Right atrium auricular region (tissue), 2 donors: ENCODE measurements around the gene DNAH9. TPM values are rescaled to one million over a fixed set of nuclear protein-coding genes. Genes with fewer than 3 reads are reported as not detected.

Source experiments
- DNase-seq: peaks from one replicate; pipeline ENCODE4 v3.0.0-alpha.2; 2019; ENCODE audit warnings: low spot score
- H3K27ac ChIP-seq, 2 donors: fragments of 200-600 bp; sonication (generic); 1 replicate in 1 of 2; 2 replicates in 1 of 2; pipeline ENCODE4 v1.5.1; 2016 to 2019
- H3K27me3 ChIP-seq, 2 donors: fragments of 200-600 bp; sonication (generic); one replicate each; pipeline versions ENCODE4 v1.5.1 to v1.6.0; 2017 to 2019
- H3K36me3 ChIP-seq: fragments of 200-600 bp; sonication (generic); one replicate; pipeline ENCODE4 v1.5.1; 2016
- H3K4me1 ChIP-seq, 2 donors: fragments of 200-600 bp; sonication (generic); one replicate each; pipeline versions ENCODE4 v1.5.1 to v1.6.0; 2017 to 2019
- H3K4me3 ChIP-seq, 2 donors: fragments of 200-600 bp; sonication (generic); 1 replicate in 1 of 2; 2 replicates in 1 of 2; pipeline ENCODE4 v1.5.1; 2017 to 2019; ENCODE audit warnings: mild to moderate bottlenecking in 1 of 2, moderate library complexity in 1 of 2
- H3K9me3 ChIP-seq, 2 donors: fragments of 200-600 bp; sonication (generic); one replicate each; pipeline ENCODE4 v1.5.1; 2019
- total RNA-seq, 2 donors: library from RNA; depleted of rRNA; stranded (reverse); fragments of >200 nt; gene quantifications; one replicate each; pipeline ENCODE4 v1.1.0, GENCODE V29; 2016
- TF ChIP-seq, protein P1 (sequence below), 2 donors: fragments of 200-600 bp; sonication (generic); IDR thresholded peaks; one replicate each; pipeline ENCODE4 v1.5.1; 2019; ENCODE audit warnings: antibody characterized with exemption in 2 of 2

DNAH9 gene
- total RNA-seq, 2 donors from 2014 or later, result 0.63 TPM; not detected in 1

DNA sequence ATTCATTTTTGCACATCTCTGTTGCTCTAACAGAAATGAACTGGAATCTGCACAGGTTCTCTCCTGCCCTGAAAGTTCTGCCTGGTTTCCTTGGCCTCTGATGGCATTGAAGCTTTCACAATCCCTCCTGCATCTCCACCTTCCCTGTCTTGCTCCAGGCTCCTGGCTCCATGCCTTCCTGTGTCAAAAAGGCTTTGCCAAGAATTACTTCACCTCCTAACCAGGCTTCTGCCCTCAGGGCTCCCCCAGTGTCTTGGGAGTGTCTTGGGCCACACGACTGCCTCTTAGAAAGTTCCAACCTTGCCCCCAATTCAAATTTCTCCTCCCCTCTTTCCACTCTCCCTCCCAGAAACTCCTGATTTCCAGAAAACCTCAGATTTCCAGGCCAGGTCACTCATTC lies 37.0 kb upstream of the DNAH9 start:
- Histone ChIP-seq H3K36me3 (no peaks in the 10 kb centered on the region), H3K4me1 (no peaks in the 10 kb centered on the region), H3K27ac (no peak overlapping the region), H3K27me3 (no peaks in the 10 kb centered on the region), H3K4me3 (no peak overlapping the region), H3K9me3 (no peaks in the 10 kb centered on the region)
- no peak for DNase-seq
- TF ChIP-seq, protein P1, sequence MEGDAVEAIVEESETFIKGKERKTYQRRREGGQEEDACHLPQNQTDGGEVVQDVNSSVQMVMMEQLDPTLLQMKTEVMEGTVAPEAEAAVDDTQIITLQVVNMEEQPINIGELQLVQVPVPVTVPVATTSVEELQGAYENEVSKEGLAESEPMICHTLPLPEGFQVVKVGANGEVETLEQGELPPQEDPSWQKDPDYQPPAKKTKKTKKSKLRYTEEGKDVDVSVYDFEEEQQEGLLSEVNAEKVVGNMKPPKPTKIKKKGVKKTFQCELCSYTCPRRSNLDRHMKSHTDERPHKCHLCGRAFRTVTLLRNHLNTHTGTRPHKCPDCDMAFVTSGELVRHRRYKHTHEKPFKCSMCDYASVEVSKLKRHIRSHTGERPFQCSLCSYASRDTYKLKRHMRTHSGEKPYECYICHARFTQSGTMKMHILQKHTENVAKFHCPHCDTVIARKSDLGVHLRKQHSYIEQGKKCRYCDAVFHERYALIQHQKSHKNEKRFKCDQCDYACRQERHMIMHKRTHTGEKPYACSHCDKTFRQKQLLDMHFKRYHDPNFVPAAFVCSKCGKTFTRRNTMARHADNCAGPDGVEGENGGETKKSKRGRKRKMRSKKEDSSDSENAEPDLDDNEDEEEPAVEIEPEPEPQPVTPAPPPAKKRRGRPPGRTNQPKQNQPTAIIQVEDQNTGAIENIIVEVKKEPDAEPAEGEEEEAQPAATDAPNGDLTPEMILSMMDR (IDR thresholded peaks at IDR 0.05), result no peak

DNA sequence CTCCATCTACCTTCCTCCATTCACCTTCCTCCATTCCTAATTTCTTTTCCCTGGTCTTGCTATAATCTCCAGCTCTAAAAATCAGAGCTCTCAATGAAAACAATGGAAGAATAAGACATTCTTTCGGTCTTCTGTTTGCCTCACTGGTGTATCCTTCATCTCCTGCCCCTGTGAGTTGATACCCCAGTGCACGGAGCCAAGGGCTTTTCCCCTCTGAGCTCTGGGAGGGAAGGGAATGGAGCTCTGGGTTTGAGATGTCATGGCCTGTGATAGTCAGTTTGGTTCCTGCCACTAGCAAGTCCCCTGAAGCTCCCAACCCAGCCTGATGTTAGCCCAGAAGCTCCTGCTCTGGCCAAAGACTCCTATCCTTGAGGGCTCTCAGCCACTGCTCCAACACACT lies 36.6 kb upstream of the DNAH9 start:
- Histone ChIP-seq H3K27ac (no peak overlapping the region), H3K9me3 (no peaks in the 10 kb centered on the region), H3K4me3 (no peak overlapping the region), H3K27me3 (no peaks in the 10 kb centered on the region), H3K36me3 (no peaks in the 10 kb centered on the region), H3K4me1 (no peaks in the 10 kb centered on the region)
- no peak for DNase-seq
- TF ChIP-seq, protein P1 (IDR thresholded peaks at IDR 0.05), result no peak

DNA sequence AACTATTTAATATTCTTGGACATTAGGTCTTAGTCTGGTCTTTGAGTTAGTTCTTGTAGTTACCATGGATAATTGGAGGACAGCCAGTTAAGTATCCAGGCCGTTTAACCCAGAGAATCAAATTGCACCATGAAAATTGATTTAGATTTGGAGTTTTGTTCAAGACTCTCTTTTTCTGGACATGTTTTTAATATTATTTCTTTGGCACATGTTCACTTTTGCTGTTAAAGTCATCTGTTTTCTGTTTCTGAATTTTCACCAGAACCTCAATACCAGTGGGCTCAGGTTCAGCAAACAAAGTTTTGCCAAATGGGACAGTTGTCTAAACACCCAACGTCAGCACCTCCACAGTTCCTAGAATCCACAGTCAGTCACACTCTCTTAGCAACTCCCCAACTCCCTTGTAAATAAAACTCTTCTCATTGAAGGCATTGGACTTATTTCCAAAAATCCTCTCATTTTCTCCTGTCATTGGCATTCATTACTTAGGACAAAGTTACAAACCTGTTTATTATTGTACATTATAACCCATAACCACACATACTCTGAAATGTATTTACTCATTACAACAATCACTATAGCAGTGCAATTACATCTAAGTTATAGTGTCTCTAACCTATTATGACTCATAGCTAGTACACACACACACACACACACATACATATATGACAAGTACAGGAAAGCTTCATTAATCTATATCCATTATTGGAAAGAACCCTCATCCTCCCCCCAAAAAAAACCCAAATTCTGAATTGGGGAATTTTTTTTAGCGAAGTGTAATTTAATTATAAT lies 33.5 kb upstream of the DNAH9 start:
- no peak for DNase-seq
- no peaks in the 10 kb centered on the region for H3K36me3 ChIP-seq
- no peaks in the 10 kb centered on the region for H3K27me3 ChIP-seq
- H3K4me3 ChIP-seq, result no peak overlapping the region
- H3K9me3 ChIP-seq, result no peaks in the 10 kb centered on the region
- no peaks in the 10 kb centered on the region for H3K4me1 ChIP-seq
- no peak overlapping the region for H3K27ac ChIP-seq
- TF ChIP-seq, protein P1 (IDR thresholded peaks at IDR 0.05), result no peak

DNA sequence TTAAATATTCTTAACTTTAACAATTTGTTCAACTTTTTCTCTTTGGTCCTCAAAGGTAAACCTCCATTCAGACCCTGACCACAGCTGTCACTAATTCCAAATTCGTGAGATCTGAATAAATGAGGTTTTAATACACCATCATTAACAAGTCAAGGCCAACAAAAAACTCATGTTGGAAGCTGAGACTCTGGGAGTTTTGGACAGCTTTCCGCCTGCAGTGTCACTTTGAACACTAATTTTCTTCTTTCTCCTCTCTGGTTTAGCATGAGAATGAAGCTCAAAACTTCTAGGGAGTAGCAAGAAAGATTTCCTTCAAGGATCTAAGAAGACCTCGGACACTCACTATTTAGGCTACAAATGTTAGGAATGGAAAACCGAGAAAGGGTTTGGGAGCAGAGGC lies 32.7 kb upstream of the DNAH9 start:
- Histone ChIP-seq H3K36me3 (no peaks in the 10 kb centered on the region), H3K4me3 (no peak overlapping the region), H3K27ac (no peak overlapping the region), H3K27me3 (no peaks in the 10 kb centered on the region), H3K9me3 (no peaks in the 10 kb centered on the region), H3K4me1 (no peaks in the 10 kb centered on the region)
- no peak for DNase-seq
- TF ChIP-seq, protein P1 (IDR thresholded peaks at IDR 0.05), result no peak

DNA sequence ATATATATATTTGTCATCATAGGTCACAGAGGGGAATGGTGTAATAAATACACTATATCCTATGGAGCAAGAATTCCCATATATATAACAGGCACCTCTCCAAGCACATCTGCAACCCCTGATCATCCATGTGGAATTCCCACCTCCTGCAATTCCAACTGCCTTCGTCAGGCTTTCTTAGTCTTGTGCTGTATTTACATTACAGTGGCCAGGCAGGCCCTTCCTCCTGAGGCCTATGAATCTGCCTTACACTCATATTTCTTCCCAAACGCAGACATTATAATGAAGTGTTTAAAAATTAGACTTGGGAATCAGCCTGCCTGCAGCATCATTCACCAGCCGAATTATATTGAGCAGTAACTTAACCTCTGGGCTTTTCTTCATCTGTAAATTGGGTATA lies 19.3 kb upstream of the DNAH9 start:
- H3K4me1 ChIP-seq, result no peaks in the 10 kb centered on the region
- H3K27me3 ChIP-seq, result no peaks in the 10 kb centered on the region
- H3K27ac ChIP-seq, result no peak overlapping the region
- DNase-seq, result no peak
- H3K4me3 ChIP-seq, result no peak overlapping the region
- TF ChIP-seq, protein P1 (IDR thresholded peaks at IDR 0.05), result no peak
- no peaks in the 10 kb centered on the region for H3K36me3 ChIP-seq
- H3K9me3 ChIP-seq, result no peaks in the 10 kb centered on the region

DNA sequence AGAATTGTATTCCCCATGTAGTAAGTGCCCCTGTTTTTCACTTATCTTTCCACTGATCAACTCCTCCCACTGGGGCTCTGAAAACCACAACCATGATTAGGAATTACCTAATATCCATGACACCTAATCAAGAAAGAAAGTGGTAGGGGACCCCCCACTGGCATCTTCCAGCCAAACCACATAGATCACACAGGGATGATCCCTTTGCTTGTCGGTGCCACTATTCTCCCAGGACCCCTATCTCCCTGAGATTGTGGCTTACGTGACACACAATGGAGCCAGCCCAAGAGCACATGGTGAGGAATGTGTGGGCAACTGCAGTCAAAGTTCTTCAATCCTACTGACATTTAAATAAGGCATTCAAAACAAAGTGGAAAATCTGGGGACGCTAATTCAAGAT lies 17.6 kb upstream of the DNAH9 start:
- Histone ChIP-seq H3K27ac (no peak overlapping the region), H3K27me3 (no peaks in the 10 kb centered on the region), H3K4me3 (no peak overlapping the region), H3K36me3 (no peaks in the 10 kb centered on the region), H3K9me3 (no peaks in the 10 kb centered on the region), H3K4me1 (no peaks in the 10 kb centered on the region)
- TF ChIP-seq, protein P1 (IDR thresholded peaks at IDR 0.05), result no peak
- no peak for DNase-seq
